ENCODE measurements around the gene SFPQ.
A peak's percentile ranks its signal among the peaks of the same experiment; 100 is the strongest.
"Not testable (repeated sequence)": the region's sequence is repeated elsewhere in the genome, so short reads cannot be mapped to it uniquely, and the experiment has no call there.

The SFPQ gene

GRCh38 chr1:35192853-35193664, at the start of gene SFPQ:
SFPQ (minus strand) TSS chr1:35193145; CDS start chr1:35193049, 96 bp downstream.
- DNase-seq (ENCODE audit: low spot score), result peak; percentile 98

- DNase-seq (ENCODE audit: low spot score), result not testable (repeated sequence)
Observed at GRCh38 chr1:35236772-35237171, 43.8 kb upstream of the SFPQ start.

- DNase-seq (ENCODE audit: low spot score), result no peak
Observed at GRCh38 chr1:35231287-35231686, 38.3 kb upstream of the SFPQ start.

- no peak for DNase-seq (ENCODE audit: low spot score)
Observed at GRCh38 chr1:35229587-35230360, 36.8 kb upstream of the SFPQ start.

- DNase-seq (ENCODE audit: low spot score), result no peak
Observed at GRCh38 chr1:35226546-35226945, 33.6 kb upstream of the SFPQ start.

- DNase-seq (ENCODE audit: low spot score), result no peak
Observed at GRCh38 chr1:35223084-35223630, 30.2 kb upstream of the SFPQ start.

- no peak for DNase-seq (ENCODE audit: low spot score)
Observed at GRCh38 chr1:35222322-35223083, 29.6 kb upstream of the SFPQ start.

GRCh38 chr1:35220976-35221375, 28.0 kb upstream of the SFPQ start:
- DNase-seq (ENCODE audit: low spot score), result peak; percentile 27

- DNase-seq (ENCODE audit: low spot score), result no peak
Observed at GRCh38 chr1:35215346-35215745, 22.4 kb upstream of the SFPQ start.

- no peak for DNase-seq (ENCODE audit: low spot score)
Observed at GRCh38 chr1:35211120-35211414, 18.1 kb upstream of the SFPQ start.

GRCh38 chr1:35210321-35211119, 17.6 kb upstream of the SFPQ start:
- DNase-seq (ENCODE audit: low spot score), result no peak

GRCh38 chr1:35203295-35203694, 10.3 kb upstream of the SFPQ start:
- DNase-seq (ENCODE audit: low spot score), result no peak

- peak; percentile 60 for DNase-seq (ENCODE audit: low spot score)
Observed at GRCh38 chr1:35202048-35202719, 9.2 kb upstream of the SFPQ start.

- DNase-seq (ENCODE audit: low spot score), result no peak
Observed at GRCh38 chr1:35201631-35202030, 8.7 kb upstream of the SFPQ start.

GRCh38 chr1:35192056-35192852, 691 bp downstream of the SFPQ start:
- DNase-seq (ENCODE audit: low spot score), result peak; percentile 64

GRCh38 chr1:35191429-35192055, 1.4 kb downstream of the SFPQ start:
- no peak for DNase-seq (ENCODE audit: low spot score)

GRCh38 chr1:35190784-35191183, 2.2 kb downstream of the SFPQ start:
- DNase-seq (ENCODE audit: low spot score), result no peak

- no peak for DNase-seq (ENCODE audit: low spot score)
Observed at GRCh38 chr1:35188578-35189392, 4.2 kb downstream of the SFPQ start.

GRCh38 chr1:35187816-35188342, 5.1 kb downstream of the SFPQ start:
- no peak for DNase-seq (ENCODE audit: low spot score)
